Activated CD8-positive, alpha-beta T cell treated with anti-CD3 and anti-CD28 coated beads for 36 hours (primary cell): ENCODE results near the gene GRK4. TPM values are rescaled to one million over a fixed set of nuclear protein-coding genes. Genes with fewer than 3 reads are reported as not detected.
A peak's percentile ranks its signal among the peaks of the same experiment; 100 is the strongest.

Experiments used
- ATAC-seq: fragments of 200-7000 bp; cut with Tn5 transposase; one replicate; pipeline ENCODE4 v1.10.0; 2021; ENCODE audit warnings: mild to moderate bottlenecking, moderate library complexity
- CTCF ChIA-PET: fragments of 350-600 bp; sonication (Branson Sonifier 250); formaldehyde crosslinking; loops from one replicate; lab custom pipeline; 2021; ENCODE audit warnings: antibody characterized with exemption; lab: Charles Lee
- POLR2A ChIA-PET: fragments of 350-600 bp; sonication (Branson Sonifier 250); formaldehyde crosslinking; loops from one replicate; lab custom pipeline; 2021; ENCODE audit warnings: antibody characterized with exemption; lab: Charles Lee
- DNase-seq: peaks from one replicate; pipeline ENCODE4 v3.0.0-alpha.2; 2020
- H3K27ac Mint-ChIP-seq: one replicate; pipeline ENCODE4 v1.8.0; 2021; ENCODE audit warnings: mild to moderate bottlenecking, mixed read lengths
- H3K27me3 Mint-ChIP-seq: one replicate; pipeline ENCODE4 v1.8.0; 2021; ENCODE audit warnings: mixed read lengths
- H3K36me3 Mint-ChIP-seq: one replicate; pipeline ENCODE4 v1.8.0; 2021; ENCODE audit warnings: low read depth, mixed read lengths
- H3K4me1 Mint-ChIP-seq: one replicate; pipeline ENCODE4 v1.8.0; 2021; ENCODE audit warnings: low read depth, mixed read lengths
- H3K4me3 Mint-ChIP-seq: one replicate; pipeline ENCODE4 v1.8.0; 2021; ENCODE audit warnings: mild to moderate bottlenecking, moderate library complexity, mixed read lengths
- H3K9me3 Mint-ChIP-seq: one replicate; pipeline ENCODE4 v1.8.0; 2021; ENCODE audit warnings: mixed read lengths
- intact Hi-C: fragments of 100-400 bp; cut with micrococcal nuclease; formaldehyde crosslinking; loops from one replicate; pipeline ENCODE4 v1.10.0; 2022
- total RNA-seq, 2 experiments: library from RNA; stranded (reverse); gene quantifications; one replicate each; pipeline ENCODE4 v1.2.3, GENCODE V29; 2021
- TF ChIP-seq, protein P1 (sequence below): fragments of 200-600 bp; IDR thresholded peaks from one replicate; pipeline ENCODE4 v1.8.0; 2022; ENCODE audit warnings: antibody characterized with exemption, mild to moderate bottlenecking

Gene GRK4
- total RNA-seq, 2 experiments from 2014 or later: 2.8 to 3.0 TPM

DNA sequence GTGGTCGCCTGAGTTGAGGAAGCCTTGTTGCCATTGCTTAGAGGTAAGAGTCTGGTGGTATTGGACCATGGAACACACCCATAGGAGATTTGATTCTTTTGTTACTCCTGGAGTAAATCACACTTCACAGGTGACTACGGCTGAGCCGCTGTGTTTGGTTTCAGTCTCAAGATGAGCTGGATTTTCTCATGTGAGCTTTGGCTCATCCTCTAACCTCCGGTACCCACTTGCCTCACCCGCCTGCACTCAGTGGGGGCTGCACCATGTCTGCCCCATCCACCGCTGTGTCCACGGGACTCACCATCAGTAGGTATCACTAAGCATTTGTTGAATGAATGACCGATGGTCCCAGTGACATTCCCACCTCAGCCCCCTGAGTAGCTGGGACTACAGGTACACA is 58.3 kb downstream of the GRK4 start:
- TF ChIP-seq, protein P1, sequence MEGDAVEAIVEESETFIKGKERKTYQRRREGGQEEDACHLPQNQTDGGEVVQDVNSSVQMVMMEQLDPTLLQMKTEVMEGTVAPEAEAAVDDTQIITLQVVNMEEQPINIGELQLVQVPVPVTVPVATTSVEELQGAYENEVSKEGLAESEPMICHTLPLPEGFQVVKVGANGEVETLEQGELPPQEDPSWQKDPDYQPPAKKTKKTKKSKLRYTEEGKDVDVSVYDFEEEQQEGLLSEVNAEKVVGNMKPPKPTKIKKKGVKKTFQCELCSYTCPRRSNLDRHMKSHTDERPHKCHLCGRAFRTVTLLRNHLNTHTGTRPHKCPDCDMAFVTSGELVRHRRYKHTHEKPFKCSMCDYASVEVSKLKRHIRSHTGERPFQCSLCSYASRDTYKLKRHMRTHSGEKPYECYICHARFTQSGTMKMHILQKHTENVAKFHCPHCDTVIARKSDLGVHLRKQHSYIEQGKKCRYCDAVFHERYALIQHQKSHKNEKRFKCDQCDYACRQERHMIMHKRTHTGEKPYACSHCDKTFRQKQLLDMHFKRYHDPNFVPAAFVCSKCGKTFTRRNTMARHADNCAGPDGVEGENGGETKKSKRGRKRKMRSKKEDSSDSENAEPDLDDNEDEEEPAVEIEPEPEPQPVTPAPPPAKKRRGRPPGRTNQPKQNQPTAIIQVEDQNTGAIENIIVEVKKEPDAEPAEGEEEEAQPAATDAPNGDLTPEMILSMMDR: no peak
- Mint-ChIP-seq H3K4me1 (peaks cover 10% of the 10 kb centered on the region), H3K9me3 (peaks cover 4% of the 10 kb centered on the region), H3K4me3 (no peak overlapping the region), H3K27ac (no peak overlapping the region), H3K36me3 (no peaks in the 10 kb centered on the region), H3K27me3 (peaks cover 3% of the 10 kb centered on the region)
- peak; percentile 20 for ATAC-seq
- ChIA-PET CTCF (no interaction called here), POLR2A (no interaction called here)
- no peak for DNase-seq
- intact Hi-C loops: no loop called here

DNA sequence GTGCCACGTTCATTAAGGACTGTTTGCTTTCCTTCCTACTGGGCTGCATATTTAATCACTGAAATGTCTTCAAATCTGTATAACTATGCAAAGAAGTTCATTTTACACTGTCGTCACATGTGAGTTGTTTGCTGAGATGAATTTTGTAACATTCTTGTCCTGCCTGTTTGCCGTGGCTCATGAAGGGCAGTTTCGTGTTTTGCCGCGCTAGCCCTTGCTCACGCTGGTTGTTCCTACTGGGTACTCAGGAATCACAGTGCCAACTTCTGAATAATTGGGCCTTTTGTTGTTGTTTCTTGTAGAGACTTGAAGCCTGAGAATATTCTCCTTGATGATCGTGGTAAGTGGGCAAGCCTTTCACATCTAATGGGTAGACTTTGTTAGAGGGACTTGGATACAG is 58.7 kb downstream of the GRK4 start:
- ChIA-PET POLR2A (no interaction called here), CTCF (interaction anchor here (1.6 kb wide), 1 partner anchor 13 kb away, joined by 3 read pairs; no protein-coding TSS in a partner anchor)
- ATAC-seq (no peak), DNase-seq (no peak)
- H3K36me3 Mint-ChIP-seq: no peaks in the 10 kb centered on the region
- peaks cover 10% of the 10 kb centered on the region for H3K4me1 Mint-ChIP-seq
- H3K27me3 Mint-ChIP-seq: peaks cover 3% of the 10 kb centered on the region
- TF ChIP-seq, protein P1: no peak
- H3K9me3 Mint-ChIP-seq: peaks cover 4% of the 10 kb centered on the region
- intact Hi-C loops: no loop called here
- no peak overlapping the region for H3K4me3 Mint-ChIP-seq
- no peak overlapping the region for H3K27ac Mint-ChIP-seq

DNA sequence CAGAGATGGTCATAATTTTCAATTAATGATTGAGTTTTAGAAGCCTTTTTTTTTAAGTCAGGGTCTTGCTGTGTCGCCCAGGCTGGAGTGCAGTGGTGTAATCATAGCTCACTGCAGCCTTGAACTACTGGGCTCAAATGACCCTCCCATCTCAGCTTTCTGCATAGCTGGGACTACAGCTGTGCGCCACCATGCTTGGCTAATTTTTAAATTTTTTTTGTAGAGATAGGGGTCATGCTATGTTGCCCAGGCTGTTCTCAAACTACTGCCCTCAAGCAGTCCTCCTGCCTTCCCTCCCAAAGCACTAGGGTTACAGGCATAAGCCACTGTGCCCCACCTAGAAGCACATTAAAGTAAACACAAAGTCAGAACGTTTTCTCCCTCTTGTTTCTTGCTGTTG is 59.3 kb downstream of the GRK4 start:
- TF ChIP-seq, protein P1: no peak
- DNase-seq (no peak), ATAC-seq (no peak)
- CTCF ChIA-PET: interaction anchor here (1.6 kb wide), 1 partner anchor 13 kb away, joined by 3 read pairs; no protein-coding TSS in a partner anchor
- Mint-ChIP-seq H3K4me1 (peaks cover 10% of the 10 kb centered on the region), H3K9me3 (peaks cover 4% of the 10 kb centered on the region), H3K4me3 (no peak overlapping the region), H3K27me3 (peaks cover 3% of the 10 kb centered on the region), H3K27ac (no peak overlapping the region), H3K36me3 (no peaks in the 10 kb centered on the region)
- intact Hi-C loops: no loop called here
- POLR2A ChIA-PET: interaction anchor here (0.5 kb wide), 1 partner anchor 318 kb away, joined by 3 read pairs; no protein-coding TSS in a partner anchor

GRCh38 chr4:3025881-3026280 is 62.5 kb downstream of the GRK4 start:
- ATAC-seq (no peak), DNase-seq (no peak)
- Mint-ChIP-seq H3K27me3 (peaks cover 3% of the 10 kb centered on the region), H3K27ac (no peak overlapping the region), H3K4me1 (peaks cover 8% of the 10 kb centered on the region), H3K9me3 (peaks cover 4% of the 10 kb centered on the region), H3K4me3 (no peak overlapping the region), H3K36me3 (no peaks in the 10 kb centered on the region)
- TF ChIP-seq, protein P1: no peak
- CTCF ChIA-PET: interaction anchor here (1.2 kb wide), 1 partner anchor 8 kb away, joined by 3 read pairs; no protein-coding TSS in a partner anchor
- POLR2A ChIA-PET: interaction anchor here (0.8 to 1.2 kb wide), 2 partner anchors 13 kb away, joined by 3 to 4 read pairs; no protein-coding TSS in a partner anchor
- intact Hi-C loops: no loop called here

GRCh38 chr4:3026540-3026939 is 63.2 kb downstream of the GRK4 start:
- ATAC-seq (no peak), DNase-seq (no peak)
- Mint-ChIP-seq H3K36me3 (no peaks in the 10 kb centered on the region), H3K4me1 (peaks cover 3% of the 10 kb centered on the region), H3K4me3 (no peak overlapping the region), H3K27ac (no peak overlapping the region), H3K27me3 (peaks cover 3% of the 10 kb centered on the region), H3K9me3 (peaks cover 4% of the 10 kb centered on the region)
- POLR2A ChIA-PET: interaction anchor here (0.8 kb wide), 1 partner anchor 13 kb away, joined by 3 read pairs; no protein-coding TSS in a partner anchor
- CTCF ChIA-PET: interaction anchor here (1.2 kb wide), 1 partner anchor 9 kb away, joined by 3 read pairs; no protein-coding TSS in a partner anchor
- intact Hi-C loops: no loop called here
- TF ChIP-seq, protein P1: no peak
